Measurements from ENCODE around the gene SECTM1. TPM values are rescaled to one million over a fixed set of nuclear protein-coding genes. Genes with fewer than 3 reads are reported as not detected.

Gene SECTM1
- total and polyA plus RNA-seq, 9 of the 15 experiments (the other 6 are each of a cell fraction or from before 2014, with no cell fraction given) = 0.11 to 0.46 (median 0.18) TPM; not detected in 6

GRCh38 chr17:82320956-82321927, 12.3 kb downstream of the SECTM1 start (continued):
- TF ChIP-seq DLX4 (CRISPR knock-in tag; IDR thresholded peaks at IDR 0.05) (no peak), TRIM24 (IDR thresholded peaks at IDR 0.05) (no peak), DACH1 (IDR thresholded peaks at IDR 0.05; ENCODE audit: partially characterized antibody) (no peak), STAG1 (CRISPR knock-in tag; IDR thresholded peaks at IDR 0.05; ENCODE audit: borderline replicate concordance) (peak; percentile 79; the same call in 1 of the 2 replicates), TCF7L2 (IDR thresholded peaks at IDR 0.05; ENCODE audit: low read depth, low read length) (no peak), CBX8 (IDR thresholded peaks at IDR 0.05; ENCODE audit: borderline replicate concordance, extremely low read depth, low read depth, low read length, poor library complexity, severe bottlenecking) (no peak), ZNF436 (CRISPR knock-in tag; IDR thresholded peaks at IDR 0.05) (no peak), CTCFL (IDR thresholded peaks at IDR 0.05; ENCODE audit: borderline replicate concordance, insufficient read depth, low read depth, low read length, poor library complexity, severe bottlenecking) (peak; percentile 93), GATAD2B (IDR thresholded peaks at IDR 0.05; ENCODE audit: borderline replicate concordance) (peak; percentile 16; the same call in 1 of the 2 replicates), ZFX (CRISPR knock-in tag; IDR thresholded peaks at IDR 0.05) (peak; percentile 66), SP1 (CRISPR knock-in tag; IDR thresholded peaks at IDR 0.05) (peak; percentile 57), CREB1 (IDR thresholded peaks at IDR 0.05) (no peak), CREB1 (CRISPR knock-in tag; IDR thresholded peaks at IDR 0.05) (no peak), BCOR (IDR thresholded peaks at IDR 0.05) (no peak)
- TF ChIP-seq, protein P1, sequence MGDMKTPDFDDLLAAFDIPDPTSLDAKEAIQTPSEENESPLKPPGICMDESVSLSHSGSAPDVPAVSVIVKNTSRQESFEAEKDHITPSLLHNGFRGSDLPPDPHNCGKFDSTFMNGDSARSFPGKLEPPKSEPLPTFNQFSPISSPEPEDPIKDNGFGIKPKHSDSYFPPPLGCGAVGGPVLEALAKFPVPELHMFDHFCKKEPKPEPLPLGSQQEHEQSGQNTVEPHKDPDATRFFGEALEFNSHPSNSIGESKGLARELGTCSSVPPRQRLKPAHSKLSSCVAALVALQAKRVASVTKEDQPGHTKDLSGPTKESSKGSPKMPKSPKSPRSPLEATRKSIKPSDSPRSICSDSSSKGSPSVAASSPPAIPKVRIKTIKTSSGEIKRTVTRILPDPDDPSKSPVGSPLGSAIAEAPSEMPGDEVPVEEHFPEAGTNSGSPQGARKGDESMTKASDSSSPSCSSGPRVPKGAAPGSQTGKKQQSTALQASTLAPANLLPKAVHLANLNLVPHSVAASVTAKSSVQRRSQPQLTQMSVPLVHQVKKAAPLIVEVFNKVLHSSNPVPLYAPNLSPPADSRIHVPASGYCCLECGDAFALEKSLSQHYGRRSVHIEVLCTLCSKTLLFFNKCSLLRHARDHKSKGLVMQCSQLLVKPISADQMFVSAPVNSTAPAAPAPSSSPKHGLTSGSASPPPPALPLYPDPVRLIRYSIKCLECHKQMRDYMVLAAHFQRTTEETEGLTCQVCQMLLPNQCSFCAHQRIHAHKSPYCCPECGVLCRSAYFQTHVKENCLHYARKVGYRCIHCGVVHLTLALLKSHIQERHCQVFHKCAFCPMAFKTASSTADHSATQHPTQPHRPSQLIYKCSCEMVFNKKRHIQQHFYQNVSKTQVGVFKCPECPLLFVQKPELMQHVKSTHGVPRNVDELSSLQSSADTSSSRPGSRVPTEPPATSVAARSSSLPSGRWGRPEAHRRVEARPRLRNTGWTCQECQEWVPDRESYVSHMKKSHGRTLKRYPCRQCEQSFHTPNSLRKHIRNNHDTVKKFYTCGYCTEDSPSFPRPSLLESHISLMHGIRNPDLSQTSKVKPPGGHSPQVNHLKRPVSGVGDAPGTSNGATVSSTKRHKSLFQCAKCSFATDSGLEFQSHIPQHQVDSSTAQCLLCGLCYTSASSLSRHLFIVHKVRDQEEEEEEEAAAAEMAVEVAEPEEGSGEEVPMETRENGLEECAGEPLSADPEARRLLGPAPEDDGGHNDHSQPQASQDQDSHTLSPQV (IDR thresholded peaks at IDR 0.05) = peak; percentile 50; the same call in 1 of the 2 replicates
